NCI-H2171 treated with DMSO at 0.1 percent for 48 hours (cell line): Measurements from ENCODE around the gene PRDX6.
"Not testable (repeated sequence)": the region's sequence is repeated elsewhere in the genome, so short reads cannot be mapped to it uniquely, and the experiment has no call there.

ENCODE experiments used
- DNase-seq: peaks from one replicate; lab custom pipeline; 2025; lab: John Stamatoyannopoulos, UW

PRDX6 gene

DNA sequence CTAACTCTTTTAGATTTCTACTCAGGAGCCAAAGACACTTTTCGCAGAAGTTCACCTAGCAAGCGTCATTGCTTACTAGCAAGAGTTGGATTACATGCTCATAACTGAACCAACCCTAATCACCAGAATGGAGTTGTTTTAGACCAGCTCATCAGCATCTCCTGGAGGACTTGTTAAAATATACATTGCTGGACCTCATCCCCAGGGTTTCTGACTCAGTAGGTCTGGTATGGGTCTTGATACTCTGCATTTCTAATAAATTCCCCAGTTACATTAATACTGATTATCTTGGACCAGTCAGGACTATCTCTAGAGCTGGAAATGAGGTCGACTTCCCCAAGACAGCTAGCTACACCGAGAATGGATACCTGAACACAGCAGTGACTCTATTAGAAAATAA lies 9.7 kb upstream of the PRDX6 start:
- DNase-seq: no peak

DNA sequence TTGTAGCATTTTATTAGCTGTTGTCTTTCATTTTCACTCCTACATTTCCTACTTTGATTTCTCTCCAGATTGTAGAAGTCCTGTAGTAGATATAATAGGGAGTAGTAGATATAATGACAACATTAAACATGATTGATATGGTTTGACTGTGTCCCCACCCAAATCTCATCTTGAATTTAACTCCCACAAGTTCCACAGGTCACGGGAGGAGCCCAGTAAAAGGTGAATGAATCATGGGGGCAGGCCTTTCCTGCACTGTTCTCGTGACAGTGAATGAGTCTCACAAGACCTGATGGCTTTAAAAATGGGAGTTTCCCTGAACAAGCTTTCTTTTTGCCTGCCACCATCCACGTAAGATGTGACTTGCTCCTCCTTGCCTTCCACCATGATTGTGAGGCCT lies 7.5 kb upstream of the PRDX6 start:
- DNase-seq: no peak

DNA sequence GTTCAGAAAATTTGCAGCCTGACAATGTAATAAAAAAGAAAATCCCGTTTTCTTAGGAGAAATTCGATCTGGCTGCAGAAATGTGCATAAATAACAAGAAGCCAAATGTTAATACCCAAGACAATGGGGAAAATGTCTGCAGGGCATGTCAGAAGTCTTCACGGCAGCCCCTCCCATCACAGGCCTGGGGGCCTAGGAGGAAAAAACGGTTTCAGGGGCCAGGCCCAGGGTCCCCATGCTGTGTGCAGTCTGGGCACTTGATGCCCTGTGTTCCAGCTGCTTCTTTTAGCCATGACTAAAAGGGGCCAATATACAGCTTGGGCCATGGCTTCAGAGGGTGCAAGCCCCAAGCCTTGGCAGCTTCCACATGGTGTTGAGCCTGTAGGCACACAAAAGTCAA lies 6.5 kb upstream of the PRDX6 start:
- no peak for DNase-seq

DNA sequence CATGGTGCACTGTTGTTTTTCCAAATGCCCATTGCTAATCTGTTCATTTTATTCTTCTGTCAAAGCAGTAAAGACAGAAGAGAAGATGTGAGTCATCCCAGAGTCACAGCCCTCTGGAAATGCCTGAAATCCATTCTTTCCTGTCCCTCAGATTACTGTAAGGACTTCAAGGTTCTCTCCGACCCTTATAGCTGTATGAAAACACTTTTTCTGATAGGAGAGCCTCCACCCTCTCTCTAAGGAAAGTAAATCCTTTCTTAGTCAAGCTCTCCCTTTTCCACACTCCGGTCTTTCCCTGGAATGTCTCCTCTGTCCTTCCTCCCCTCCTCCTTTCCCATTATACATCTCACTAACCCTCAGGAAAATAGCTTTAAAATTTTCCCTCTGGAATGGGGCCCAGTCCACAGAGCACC lies 3.5 kb upstream of the PRDX6 start:
- no peak for DNase-seq

DNA sequence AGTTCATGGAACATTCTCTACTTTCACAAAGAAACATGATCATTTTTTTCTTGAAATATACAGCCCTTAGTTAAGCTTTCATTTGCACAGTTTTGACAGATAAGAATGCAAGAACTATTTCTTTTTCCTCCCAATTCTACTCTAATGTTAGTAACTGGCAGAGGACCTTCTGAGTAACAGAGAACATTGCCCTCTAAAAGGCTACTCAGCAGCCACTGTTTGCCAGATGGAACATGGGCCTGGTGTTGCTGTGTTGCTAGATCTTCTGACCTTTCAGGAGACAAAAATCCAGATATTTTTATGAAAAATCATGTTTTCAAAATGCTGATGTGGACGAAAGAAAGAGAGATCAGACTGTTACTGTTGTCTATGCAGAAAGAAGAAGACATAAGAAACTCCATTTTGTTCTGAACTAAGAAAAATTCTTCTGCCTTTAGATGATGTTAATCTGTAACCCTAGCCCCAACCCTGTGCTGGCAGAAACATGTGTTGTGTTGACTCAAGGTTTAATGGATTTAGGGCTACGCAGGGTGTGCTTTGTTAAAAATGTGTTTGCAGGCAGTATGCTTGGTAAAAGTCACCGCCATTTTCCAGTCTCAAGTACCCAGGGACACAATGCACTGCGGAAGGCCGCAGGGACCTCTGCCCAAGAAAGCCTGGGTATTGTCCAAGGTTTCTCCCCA lies 2.9 kb upstream of the PRDX6 start:
- no peak for DNase-seq

DNA sequence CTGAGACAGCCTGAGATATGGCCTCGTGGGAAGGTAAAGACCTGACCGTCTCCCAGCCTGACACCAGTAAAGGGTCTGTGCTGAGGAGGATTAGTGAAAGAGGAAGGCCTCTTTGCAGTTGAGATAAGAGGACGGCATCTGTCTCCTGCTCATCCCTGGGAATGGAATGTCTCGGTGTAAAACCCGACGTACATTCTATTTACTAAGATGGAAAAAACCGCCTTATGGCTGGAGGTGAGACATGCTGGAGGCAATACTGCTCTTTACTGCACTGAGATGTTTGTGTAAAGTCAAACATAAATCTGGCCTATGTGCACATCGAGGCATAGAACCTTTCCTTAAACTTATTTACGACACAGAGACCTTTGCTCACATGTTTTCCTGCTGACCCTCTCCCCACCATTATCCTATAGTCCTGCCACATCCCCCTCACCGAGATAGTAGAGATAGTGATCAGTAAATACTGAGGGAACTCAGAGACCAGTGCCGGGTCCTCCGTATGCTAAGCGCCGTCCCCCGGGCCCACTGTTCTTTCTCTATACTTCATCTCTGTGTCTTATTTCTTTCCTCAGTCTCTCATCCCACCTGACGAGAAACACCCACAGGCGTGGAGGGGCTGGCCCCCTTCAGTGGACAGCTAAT lies 2.2 kb upstream of the PRDX6 start:
- not testable (repeated sequence) for DNase-seq

DNA sequence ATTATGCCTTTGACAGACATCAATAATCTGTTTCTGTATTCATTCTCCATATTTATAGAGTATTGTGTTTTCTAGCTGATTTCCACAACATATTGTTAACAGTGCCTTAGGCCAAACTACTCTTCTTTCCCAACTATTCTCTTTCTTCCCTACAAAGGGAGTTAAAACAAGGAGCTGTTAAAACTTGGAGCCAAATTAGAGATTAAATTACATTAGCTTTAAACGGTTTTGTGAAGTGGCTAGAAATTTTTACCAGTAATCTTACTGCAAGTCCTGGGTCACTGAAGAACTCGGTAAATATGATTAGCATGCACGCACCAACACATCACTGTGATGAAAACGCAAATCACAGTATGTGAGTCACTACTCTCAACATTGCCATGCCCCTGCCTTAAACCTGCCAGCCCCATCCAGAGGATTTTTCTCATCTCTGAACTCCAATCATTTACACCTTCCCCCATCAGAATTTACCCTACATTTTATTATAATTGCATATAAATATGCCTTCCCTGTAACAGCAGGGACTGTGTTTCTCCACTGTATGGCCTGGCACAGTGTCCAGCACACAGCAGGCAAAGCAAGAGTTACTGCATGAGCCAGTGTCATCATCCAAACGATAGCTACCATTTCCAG lies 1.5 kb upstream of the PRDX6 start:
- DNase-seq: no peak

DNA sequence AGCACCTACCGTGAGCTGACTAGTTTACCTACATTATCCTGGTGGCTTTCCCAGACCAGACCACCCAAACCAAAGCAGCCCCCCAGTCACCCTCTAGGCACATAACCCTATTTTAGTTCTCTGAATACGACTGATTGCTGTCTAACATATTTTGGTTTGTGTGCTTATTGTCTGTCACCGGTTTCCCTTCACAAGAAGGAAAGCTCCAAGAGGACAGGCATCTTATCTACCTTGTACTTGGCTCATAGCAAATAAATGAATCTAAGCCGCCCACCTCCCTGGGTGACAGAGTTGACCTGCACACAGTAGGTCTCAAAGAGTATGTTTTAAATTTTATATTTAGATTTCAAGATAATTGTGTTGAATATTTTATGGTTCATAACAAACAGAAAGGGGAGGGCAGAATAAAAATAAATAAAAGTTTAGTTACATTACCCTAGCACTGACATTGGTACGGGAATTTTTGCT lies 904 bp upstream of the PRDX6 start:
- DNase-seq: no peak

DNA sequence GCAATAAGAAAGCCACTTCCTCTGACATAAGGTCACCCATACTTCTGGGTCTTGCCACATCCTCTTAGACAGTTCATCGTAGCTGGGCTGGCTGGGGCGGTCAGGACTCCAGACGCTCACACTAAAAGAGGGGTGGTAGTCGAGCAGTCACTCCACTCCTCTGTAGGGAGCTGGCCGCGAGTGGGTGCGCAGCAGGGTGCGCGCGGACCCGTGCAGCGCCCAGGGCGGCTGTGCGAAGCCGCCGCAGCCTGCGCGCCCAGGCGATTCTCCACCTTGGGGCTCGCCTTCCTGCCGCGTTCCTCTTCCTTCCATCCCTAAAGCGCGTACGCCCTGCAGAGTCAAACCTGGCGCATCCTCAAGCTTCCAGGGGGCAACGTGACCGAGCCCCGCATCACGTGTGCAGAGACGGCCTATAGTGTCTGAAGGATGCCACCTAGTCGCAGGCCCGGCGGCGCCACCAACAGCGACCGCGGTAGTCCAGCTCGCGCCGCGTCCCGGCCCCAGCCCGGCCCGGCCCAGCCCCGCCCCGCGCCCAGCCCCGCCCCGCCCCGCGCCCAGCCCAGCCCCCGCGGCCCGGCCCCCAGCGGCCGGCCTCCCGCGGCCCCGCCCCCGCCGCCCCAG lies 360 bp upstream of the PRDX6 start:
- peak; percentile 96 for DNase-seq

DNA sequence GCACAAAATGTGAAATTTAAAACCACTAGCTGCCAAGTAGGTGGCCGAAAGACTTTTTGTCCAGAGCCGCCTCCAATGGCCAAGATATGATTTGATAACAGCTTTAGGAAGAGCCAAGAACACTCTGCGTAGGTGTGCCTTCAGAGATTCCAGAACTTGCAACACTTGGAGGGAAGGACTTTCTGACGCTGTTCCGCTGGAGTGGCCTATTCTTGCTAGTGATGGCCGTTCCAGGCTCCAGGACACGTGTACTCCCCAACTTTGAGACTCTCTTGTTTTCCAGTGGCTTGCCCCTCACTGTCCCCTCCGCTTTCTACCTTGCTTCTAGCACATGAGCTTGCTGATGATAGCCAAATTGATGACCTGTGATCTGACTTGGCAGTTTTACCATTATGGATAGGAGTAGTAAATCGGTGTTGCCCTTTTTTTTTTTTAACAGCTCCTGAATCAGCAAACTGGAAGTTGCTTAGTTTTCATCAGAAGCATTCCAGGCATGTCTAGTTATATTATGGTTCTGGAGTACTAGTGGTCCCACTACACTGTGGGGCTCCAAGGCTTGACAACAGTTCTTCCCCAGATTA lies 1.0 kb downstream of the PRDX6 start:
- DNase-seq: no peak

DNA sequence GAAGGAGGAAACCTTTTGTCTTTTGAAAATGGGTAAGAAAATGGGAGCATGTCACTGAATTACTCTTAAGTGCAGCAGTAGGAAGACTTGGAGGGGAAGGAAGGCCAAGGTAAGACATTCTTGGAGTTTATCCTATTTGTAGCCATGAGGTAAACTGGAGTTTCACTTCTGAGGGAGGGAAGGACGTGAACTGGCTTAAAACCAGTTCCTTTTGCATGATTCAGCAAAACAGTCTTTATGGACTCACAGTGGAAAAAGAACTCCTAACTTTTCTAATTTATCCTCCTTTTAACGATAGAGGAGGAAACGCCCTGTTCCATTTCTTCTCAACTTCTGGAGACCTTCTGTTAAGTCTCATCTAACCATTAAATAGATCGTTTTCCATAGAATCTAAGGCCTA lies 2.5 kb downstream of the PRDX6 start:
- no peak for DNase-seq

DNA sequence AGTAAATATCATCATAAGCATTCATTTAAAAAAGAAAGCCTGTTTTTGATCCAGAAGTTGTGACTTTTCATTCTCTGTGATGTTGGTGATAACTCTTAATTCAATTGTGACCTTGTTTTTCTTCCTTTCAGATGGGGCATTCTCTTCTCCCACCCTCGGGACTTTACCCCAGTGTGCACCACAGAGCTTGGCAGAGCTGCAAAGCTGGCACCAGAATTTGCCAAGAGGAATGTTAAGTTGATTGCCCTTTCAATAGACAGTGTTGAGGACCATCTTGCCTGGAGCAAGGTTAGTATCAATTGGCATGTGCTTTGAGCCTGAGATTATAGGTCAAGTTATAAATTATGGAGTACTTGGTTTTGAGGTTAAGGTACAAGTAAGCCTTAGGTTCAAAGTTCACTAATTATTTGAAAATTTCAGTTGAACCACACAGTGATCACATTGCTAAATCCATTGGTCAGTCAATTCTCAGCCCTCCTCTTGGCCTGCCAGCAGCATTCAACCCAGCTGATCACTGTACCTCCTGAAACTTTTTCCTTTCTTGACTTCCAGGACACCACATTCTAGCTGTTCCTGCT lies 4.1 kb downstream of the PRDX6 start:
- no peak for DNase-seq

DNA sequence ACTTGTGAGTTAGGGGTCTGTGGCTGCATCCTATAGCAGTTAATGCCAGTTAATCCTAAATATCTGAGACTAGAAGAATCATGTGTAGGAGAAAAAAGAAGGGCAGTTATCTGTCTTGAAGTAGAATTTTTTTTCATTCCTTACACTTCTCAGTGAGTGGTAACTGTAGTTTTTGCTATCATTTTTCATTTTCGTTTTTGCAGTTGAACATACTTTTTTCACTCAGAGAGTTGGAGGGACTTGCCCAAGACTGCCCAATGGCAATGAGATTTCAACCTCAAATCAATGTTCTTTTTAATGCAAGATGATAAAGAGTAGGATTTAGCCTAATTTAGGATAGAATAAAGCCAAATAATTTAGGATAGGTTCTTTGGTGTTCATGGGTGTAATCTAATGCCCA lies 5.5 kb downstream of the PRDX6 start:
- no peak for DNase-seq

DNA sequence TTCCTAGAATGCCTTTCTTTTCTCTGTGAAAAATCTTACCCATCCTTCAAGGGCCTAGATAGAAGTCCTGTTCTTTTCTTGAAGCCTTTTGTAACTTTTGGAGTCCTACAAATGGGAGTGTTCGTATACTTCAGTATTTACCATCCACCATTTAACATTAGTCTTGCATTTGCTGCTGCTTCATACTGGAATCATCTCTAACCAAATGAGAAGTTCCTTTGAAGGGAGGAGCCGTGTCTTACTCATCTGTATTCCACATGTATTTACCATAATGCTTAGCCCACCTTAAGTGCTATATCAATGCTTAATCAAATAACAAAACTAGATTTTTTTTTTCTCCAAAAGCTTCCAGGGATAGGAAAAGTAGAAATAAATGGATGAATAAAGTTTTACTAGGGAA lies 7.1 kb downstream of the PRDX6 start:
- DNase-seq: no peak

DNA sequence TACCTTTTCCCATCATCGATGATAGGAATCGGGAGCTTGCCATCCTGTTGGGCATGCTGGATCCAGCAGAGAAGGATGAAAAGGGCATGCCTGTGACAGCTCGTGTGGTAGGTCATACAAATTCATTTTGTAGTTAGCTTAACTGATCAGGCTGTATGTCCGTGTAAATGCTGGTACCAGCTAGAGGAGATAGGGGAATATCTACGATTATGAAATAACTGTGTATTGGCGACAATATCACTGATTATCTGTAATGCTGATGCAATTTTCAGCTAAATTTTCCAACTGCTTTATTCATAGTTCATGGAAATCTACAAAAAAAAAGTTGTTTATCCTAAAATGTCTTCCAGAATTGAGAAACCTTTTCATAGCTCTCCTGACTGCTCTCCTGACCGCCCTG lies 8.3 kb downstream of the PRDX6 start:
- DNase-seq: no peak

DNA sequence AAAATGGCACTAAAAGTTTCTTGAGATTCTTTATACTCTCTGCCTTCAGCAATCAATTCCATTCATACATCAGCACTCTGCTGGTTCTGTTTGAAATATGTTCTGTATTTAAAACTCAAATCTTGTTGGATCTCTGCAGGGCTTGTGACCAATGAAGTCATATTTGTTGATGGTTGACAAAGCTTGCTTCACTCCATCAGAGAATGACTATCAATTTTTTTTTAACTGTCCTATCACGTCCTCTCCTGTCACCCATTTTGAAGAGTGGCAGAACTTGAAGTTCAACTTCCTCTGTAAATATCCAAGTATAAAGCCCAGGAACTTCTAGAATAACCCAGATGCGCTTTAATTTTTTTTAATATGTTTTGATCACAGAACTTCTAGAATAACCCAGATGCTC lies 10.9 kb downstream of the PRDX6 start:
- DNase-seq: no peak

DNA sequence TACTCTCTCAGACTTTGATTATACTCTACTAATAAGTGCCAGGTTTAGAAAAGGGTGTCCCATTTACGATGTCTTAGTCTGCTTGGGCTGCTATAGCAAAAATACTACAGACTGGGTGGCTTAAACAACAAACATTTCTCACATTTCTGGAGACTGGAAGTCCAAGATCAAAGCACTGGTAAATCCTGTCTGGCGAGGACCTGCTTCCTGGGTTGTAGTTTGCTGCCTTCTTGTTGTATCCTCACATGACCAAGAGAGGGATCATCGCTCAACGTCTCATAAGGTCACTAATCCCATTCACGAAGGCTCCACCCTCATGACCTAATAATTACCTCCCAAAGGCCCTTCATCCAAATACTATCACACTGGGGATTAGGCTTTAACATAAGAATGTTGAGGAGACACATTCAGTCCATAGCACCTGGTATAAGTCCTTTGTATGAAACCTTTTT lies 12.0 kb downstream of the PRDX6 start:
- DNase-seq: no peak

DNA sequence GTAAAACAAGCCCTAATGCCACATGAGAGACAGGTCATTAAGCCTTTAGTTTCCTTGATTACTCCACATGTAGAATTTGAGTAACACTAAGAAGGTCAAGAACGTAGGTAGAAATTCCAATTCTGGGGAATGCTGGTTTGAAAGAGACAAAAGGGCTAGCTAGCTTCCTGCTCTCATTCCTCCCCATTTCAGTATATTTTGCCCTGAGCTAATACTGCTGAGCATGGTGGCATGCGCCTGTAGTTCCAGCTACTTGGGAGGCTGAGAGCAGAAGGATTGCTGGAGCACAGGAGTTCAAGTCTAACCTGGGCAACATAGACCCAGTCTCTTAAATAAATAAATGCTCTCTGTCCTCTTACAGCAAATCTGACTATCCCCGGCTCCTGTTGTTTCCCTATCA lies 12.8 kb downstream of the PRDX6 start:
- no peak for DNase-seq

DNA sequence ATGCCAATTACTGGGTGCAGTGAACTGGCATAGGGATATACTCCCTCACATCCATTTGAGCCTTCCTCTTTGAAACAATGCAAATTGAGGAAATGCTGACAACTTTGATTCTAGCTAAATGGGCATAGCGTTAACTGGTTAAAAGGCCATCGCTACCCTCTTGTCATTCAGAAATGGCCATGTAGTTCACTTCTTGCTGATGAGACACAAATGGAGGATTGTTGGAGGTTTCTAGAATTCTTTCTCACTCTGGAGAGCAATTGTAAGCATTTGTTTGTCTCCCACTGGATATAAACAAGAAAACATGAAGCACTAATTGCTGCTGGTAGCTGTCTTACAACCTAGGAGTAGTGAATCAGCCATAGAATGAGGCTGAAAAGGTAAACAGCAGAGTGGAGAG lies 14.4 kb downstream of the PRDX6 start:
- no peak for DNase-seq

DNA sequence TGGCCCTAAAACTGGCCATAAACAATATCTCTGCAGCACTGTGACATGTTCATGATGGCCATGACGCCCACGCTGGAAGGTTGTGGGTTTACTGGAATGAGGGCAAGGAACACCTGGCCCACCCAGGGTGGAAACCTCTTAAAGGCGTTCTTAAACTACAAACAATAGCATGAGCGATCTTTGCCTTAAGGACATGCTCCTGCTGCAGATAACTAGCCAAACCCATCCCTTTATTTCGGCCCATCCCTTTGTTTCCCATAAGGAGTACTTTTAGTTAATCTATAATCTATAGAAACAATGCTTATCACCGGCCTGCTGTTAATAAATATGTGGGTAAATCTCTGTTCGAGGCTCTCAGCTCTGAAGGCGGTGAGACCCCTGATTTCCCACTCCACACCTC lies 16.0 kb downstream of the PRDX6 start:
- not testable (repeated sequence) for DNase-seq

DNA sequence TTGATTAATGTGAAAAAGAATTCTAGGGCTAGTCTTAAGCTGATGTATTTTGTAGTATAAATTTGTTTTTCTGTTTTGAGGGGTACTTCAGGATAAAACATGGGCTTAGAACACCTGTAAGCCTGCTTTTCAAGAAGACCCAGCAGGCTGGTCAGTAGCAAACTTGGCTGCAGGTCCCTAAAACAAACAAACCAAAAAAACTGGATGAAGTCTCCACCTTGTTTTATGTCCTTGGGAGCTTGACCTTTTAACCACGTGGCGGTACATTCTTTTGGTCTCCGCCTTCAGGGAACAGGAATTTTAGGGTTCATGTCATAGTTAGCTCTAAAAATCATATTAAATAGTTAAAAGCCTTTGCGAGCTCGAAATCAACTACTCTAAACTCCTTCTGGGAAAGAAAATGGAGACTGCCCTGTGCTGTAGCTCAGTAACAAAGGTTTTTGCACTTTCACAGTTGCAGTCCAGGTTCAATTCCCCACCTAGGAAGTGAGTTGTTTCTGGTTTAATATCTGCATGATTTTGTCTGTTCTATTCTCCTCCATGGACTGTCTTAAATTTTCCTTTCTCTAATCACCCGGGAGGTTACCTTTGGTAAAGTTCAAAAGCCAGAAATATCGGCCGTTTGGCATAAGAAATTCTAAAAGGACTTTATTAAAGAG lies 18.6 kb downstream of the PRDX6 start:
- DNase-seq: no peak
